ENCODE measurements around the gene TTYH1. TPM values are rescaled to one million over a fixed set of nuclear protein-coding genes. Genes with fewer than 3 reads are reported as not detected.
"Not testable (repeated sequence)": the region's sequence is repeated elsewhere in the genome, so short reads cannot be mapped to it uniquely, and the experiment has no call there.

The TTYH1 gene
- polyA plus RNA-seq, 4 donors: 2.1 to 12.1 (median 8.7) TPM

GRCh38 chr19:54458648-54459281 is 43.5 kb downstream of the TTYH1 start:
- no peak for DNase-seq (ENCODE audit: low read depth in 4 of 4, low spot score in 3 of 4)

GRCh38 chr19:54459282-54460229 is 44.3 kb downstream of the TTYH1 start:
- no peak for DNase-seq (ENCODE audit: low read depth in 4 of 4, low spot score in 3 of 4)

GRCh38 chr19:54460230-54461005 is 45.2 kb downstream of the TTYH1 start:
- DNase-seq (ENCODE audit: low read depth in 4 of 4, low spot score in 3 of 4): no peak

DNA sequence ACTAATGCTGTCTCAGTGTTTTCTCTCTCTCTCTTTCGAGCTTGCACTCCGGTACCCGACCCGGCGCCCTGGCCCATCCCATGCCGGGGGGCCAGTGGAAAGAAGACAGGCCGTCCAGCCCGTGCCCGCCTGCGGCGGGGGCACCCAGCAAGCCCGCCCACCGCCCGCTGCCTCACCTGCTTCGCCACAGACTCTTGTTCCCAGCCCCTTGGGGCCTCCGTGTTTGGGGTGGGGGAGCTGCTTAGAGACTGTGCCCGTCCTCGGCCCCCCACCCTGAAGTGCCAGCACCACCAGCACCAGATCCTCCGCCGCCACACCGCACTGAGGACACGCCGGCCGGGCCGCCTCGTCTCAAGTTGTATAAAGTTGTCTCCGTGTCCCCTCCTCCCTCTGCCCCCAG is 45.9 kb downstream of the TTYH1 start:
- DNase-seq (ENCODE audit: low read depth in 4 of 4, low spot score in 3 of 4): no peak

- no peak for DNase-seq (ENCODE audit: low read depth in 4 of 4, low spot score in 3 of 4)
These were observed 46.3 kb downstream of the TTYH1 start for GRCh38 chr19:54461613-54462012.

GRCh38 chr19:54462047-54462654 is 46.9 kb downstream of the TTYH1 start:
- DNase-seq (ENCODE audit: low read depth in 4 of 4, low spot score in 3 of 4): no peak

DNA sequence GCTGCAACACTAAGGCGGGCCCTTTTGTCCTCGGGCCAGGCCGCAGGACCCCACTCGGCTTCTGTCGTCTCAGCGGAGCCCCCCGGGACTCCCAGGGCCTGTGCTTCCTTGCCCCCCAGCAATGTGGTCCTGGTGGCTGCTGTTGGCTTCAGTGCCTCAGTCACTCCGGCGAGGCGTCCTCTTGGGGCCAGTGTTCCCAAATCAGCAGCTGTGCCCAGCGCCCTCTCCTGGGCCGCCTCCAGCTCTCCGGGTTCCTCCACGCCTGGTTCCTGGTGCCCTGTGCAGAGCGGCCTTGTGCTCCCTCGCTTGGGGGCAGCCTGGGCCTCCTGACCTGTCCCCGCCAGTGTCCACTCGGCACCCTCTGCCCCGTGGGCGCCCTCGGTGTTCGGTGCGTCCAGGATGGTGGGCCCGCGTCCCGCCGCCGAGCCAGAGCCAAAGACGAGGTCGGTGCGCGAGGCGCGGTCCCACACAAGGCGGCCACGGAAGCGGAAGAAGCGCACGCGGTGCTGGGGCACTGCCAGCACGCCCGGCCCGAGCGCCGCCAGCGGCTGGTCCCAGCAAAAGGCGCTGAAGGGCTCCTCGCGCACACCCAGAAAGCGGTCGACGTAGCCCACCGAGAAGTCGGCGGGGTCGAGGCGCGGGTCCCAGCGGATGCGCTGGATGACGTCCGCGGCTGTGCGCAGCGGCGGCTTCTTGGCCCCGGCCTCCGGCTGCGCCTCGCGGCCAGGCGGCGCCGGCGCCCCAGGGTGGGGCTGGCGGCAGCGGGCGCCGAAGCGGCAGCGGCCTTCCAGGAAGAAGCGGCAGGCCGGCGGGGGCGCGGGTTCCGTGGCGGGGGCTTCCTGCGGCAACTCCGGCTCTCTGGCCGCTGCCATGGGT is 47.6 kb downstream of the TTYH1 start:
- DNase-seq (ENCODE audit: low read depth in 4 of 4, low spot score in 3 of 4): no peak

DNA sequence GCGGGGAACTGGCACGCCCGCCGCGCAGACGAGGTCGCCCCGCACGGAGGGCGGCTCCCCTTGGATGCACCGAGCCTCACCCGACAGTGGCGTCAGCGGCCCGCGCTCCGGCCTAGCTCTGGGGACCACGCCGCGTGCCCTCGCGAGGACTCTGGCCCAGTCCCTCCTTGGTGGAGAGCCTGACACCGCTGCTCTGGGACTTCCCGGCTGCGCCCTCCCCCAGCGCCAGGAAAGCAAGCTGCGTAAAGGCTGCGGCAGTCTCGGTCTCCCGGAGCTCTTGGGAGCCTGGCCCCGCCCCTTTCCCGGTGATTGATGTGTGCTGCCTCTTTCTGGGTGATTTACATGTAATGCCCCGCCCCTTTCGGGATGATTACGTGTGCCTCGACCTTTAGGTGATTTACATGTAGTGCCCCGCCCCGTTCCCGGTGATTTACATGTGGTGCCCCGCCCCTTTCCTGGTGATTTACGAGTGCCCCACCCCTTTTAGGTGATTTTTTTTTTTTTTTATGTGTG is 48.3 kb downstream of the TTYH1 start, which contains the start of gene LENG9:
Gene LENG9, minus strand, starts transcription at position 248 of the 513 bp plus-strand sequence. CDS start 252 bp downstream, outside the sequence.
- DNase-seq (ENCODE audit: low read depth in 4 of 4, low spot score in 3 of 4): peak; percentile 80 to 89 (median 86)

DNA sequence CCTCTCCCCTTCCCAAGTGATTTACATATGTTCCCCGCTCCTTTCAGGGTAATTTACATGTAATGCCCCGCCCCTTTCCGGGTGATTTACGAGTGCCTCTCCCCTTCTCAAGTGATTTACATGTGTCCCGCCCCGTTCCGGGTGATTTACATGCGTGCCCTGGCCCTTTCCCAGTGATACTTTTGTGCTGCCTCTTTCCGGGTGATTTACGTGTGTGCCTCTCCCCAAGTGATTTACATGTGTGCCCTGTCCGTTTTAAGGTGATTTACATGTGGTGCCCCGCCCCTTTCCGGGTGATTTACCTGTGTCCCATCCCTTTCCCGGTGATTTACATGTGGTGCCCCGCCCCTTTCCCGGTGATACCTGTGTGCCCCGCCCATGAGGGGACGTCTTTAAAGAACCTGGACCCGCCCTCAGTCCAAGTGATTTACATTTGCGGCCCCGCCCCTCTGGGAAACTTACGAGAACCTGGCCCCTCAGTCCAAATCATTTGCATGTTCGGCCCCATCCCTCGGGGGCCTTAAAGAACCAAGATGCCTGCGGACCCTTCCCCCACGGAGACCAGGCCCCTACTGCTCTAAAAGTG is 48.9 kb downstream of the TTYH1 start:
- DNase-seq (ENCODE audit: low read depth in 4 of 4, low spot score in 3 of 4): peak in 2 of 4 donors; percentile 66 to 76

- DNase-seq (ENCODE audit: low read depth in 4 of 4, low spot score in 3 of 4): no peak
These were observed 49.6 kb downstream of the TTYH1 start for GRCh38 chr19:54464630-54465425.

- DNase-seq (ENCODE audit: low read depth in 4 of 4, low spot score in 3 of 4): no peak
These were observed 50.3 kb downstream of the TTYH1 start for GRCh38 chr19:54465426-54466109.

- not testable (repeated sequence) for DNase-seq (ENCODE audit: low read depth in 4 of 4, low spot score in 3 of 4)
These were observed 50.8 kb downstream of the TTYH1 start for GRCh38 chr19:54466110-54466480.

DNA sequence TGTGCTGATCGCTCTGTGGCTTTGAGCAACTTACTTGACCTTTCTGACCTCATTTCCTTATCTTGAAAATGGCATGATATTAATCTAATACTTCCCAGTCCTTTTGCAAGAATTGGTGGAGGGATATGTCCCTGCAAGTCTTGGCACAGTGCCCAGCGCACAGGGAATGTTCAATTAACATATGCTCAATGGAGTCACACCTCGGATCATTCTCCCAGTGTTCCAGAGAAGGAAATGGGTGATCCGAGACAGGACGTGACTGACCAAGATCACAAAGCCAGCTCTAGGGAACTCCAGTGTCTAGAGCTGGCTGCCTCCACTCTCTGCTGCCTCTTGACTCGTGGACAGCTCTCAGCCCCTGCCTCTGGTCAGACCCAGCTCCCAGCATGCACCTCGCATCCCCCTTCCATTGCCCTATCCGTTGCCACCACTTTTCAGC is 54.3 kb downstream of the TTYH1 start:
- no peak for DNase-seq (ENCODE audit: low read depth in 4 of 4, low spot score in 3 of 4)

- DNase-seq (ENCODE audit: low read depth in 4 of 4, low spot score in 3 of 4): no peak
These were observed 55.1 kb downstream of the TTYH1 start for GRCh38 chr19:54470276-54470887.

GRCh38 chr19:54470991-54471782 is 55.9 kb downstream of the TTYH1 start:
- DNase-seq (ENCODE audit: low read depth in 4 of 4, low spot score in 3 of 4): no peak

Measured in left renal pelvis (tissue), 4 donors.